ENCODE results near the gene TRIM52. TPM values are rescaled to one million over a fixed set of nuclear protein-coding genes. Genes with fewer than 3 reads are reported as not detected.

TRIM52 gene
- total and polyA plus RNA-seq, 10 of the 15 experiments (the other 5 are each of a cell fraction or from before 2014, with no cell fraction given): 1.4 to 24.3 (median 8.1) TPM

GRCh38 chr5:181221792-181222629 lies 38.9 kb downstream of the TRIM52 start (continued):
- TF ChIP-seq, protein P1, sequence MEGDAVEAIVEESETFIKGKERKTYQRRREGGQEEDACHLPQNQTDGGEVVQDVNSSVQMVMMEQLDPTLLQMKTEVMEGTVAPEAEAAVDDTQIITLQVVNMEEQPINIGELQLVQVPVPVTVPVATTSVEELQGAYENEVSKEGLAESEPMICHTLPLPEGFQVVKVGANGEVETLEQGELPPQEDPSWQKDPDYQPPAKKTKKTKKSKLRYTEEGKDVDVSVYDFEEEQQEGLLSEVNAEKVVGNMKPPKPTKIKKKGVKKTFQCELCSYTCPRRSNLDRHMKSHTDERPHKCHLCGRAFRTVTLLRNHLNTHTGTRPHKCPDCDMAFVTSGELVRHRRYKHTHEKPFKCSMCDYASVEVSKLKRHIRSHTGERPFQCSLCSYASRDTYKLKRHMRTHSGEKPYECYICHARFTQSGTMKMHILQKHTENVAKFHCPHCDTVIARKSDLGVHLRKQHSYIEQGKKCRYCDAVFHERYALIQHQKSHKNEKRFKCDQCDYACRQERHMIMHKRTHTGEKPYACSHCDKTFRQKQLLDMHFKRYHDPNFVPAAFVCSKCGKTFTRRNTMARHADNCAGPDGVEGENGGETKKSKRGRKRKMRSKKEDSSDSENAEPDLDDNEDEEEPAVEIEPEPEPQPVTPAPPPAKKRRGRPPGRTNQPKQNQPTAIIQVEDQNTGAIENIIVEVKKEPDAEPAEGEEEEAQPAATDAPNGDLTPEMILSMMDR (IDR thresholded peaks at IDR 0.05 in 2 of 3, conservative IDR thresholded peaks at IDR 0.05 in 1 of 3; ENCODE audit: control insufficient read depth in 2 of 3, extremely low read depth in 1 of 3, insufficient read depth in 1 of 3, low read depth in 3 of 3, low read length in 3 of 3): no peak
- TF ChIP-seq, protein P2, sequence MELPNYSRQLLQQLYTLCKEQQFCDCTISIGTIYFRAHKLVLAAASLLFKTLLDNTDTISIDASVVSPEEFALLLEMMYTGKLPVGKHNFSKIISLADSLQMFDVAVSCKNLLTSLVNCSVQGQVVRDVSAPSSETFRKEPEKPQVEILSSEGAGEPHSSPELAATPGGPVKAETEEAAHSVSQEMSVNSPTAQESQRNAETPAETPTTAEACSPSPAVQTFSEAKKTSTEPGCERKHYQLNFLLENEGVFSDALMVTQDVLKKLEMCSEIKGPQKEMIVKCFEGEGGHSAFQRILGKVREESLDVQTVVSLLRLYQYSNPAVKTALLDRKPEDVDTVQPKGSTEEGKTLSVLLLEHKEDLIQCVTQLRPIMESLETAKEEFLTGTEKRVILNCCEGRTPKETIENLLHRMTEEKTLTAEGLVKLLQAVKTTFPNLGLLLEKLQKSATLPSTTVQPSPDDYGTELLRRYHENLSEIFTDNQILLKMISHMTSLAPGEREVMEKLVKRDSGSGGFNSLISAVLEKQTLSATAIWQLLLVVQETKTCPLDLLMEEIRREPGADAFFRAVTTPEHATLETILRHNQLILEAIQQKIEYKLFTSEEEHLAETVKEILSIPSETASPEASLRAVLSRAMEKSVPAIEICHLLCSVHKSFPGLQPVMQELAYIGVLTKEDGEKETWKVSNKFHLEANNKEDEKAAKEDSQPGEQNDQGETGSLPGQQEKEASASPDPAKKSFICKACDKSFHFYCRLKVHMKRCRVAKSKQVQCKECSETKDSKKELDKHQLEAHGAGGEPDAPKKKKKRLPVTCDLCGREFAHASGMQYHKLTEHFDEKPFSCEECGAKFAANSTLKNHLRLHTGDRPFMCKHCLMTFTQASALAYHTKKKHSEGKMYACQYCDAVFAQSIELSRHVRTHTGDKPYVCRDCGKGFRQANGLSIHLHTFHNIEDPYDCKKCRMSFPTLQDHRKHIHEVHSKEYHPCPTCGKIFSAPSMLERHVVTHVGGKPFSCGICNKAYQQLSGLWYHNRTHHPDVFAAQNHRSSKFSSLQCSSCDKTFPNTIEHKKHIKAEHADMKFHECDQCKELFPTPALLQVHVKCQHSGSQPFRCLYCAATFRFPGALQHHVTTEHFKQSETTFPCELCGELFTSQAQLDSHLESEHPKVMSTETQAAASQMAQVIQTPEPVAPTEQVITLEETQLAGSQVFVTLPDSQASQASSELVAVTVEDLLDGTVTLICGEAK (IDR thresholded peaks at IDR 0.05; ENCODE audit: borderline replicate concordance): peak; percentile 81
- TF ChIP-seq E2F4 (IDR thresholded peaks at IDR 0.05; ENCODE audit: low read depth, low read length) (no peak), ETV6 (conservative IDR thresholded peaks at IDR 0.05 in 1 of 2, IDR thresholded peaks at IDR 0.05 in 1 of 2; ENCODE audit: borderline replicate concordance in 1 of 2, low read depth in 1 of 2) (peak in 1 of 2 experiments; percentile 56; a peak in 1 of 4 replicates), NKRF (conservative IDR thresholded peaks at IDR 0.05) (peak; percentile 39; the same call in 1 of the 2 replicates), CBX5 (IDR thresholded peaks at IDR 0.05; ENCODE audit: low read depth) (no peak), LARP7 (IDR thresholded peaks at IDR 0.05) (peak; percentile 89), NFYB (IDR thresholded peaks at IDR 0.05; ENCODE audit: insufficient read depth, low read depth, low read length) (no peak), CBFB (IDR thresholded peaks at IDR 0.05; ENCODE audit: low read depth) (peak; percentile 92), NR2F1 (conservative IDR thresholded peaks at IDR 0.05) (peak; percentile 56)
- TF ChIP-seq, protein P3, sequence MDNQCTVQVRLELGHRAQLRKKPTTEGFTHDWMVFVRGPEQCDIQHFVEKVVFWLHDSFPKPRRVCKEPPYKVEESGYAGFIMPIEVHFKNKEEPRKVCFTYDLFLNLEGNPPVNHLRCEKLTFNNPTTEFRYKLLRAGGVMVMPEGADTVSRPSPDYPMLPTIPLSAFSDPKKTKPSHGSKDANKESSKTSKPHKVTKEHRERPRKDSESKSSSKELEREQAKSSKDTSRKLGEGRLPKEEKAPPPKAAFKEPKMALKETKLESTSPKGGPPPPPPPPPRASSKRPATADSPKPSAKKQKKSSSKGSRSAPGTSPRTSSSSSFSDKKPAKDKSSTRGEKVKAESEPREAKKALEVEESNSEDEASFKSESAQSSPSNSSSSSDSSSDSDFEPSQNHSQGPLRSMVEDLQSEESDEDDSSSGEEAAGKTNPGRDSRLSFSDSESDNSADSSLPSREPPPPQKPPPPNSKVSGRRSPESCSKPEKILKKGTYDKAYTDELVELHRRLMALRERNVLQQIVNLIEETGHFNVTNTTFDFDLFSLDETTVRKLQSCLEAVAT (IDR thresholded peaks at IDR 0.05): peak; percentile 66
- TF ChIP-seq, protein P4, sequence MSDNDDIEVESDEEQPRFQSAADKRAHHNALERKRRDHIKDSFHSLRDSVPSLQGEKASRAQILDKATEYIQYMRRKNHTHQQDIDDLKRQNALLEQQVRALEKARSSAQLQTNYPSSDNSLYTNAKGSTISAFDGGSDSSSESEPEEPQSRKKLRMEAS (IDR thresholded peaks at IDR 0.05; ENCODE audit: low read depth, low read length): peak; percentile 75; the same call in 1 of the 2 replicates
- TF ChIP-seq, protein P5, sequence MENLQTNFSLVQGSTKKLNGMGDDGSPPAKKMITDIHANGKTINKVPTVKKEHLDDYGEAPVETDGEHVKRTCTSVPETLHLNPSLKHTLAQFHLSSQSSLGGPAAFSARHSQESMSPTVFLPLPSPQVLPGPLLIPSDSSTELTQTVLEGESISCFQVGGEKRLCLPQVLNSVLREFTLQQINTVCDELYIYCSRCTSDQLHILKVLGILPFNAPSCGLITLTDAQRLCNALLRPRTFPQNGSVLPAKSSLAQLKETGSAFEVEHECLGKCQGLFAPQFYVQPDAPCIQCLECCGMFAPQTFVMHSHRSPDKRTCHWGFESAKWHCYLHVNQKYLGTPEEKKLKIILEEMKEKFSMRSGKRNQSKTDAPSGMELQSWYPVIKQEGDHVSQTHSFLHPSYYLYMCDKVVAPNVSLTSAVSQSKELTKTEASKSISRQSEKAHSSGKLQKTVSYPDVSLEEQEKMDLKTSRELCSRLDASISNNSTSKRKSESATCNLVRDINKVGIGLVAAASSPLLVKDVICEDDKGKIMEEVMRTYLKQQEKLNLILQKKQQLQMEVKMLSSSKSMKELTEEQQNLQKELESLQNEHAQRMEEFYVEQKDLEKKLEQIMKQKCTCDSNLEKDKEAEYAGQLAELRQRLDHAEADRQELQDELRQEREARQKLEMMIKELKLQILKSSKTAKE (IDR thresholded peaks at IDR 0.05; ENCODE audit: low read depth, poor library complexity, severe bottlenecking): peak; percentile 83

Data from GM12878 (cell line).